Cardiac fibroblast (primary cell): ENCODE results near the gene RIPOR1.
A peak's percentile ranks its signal among the peaks of the same experiment; 100 is the strongest.

ENCODE experiments used
- DNase-seq, 2 donors: peaks; one replicate each; pipeline versions ENCODE4 v3.0.0 to v3.0.0-alpha.2; 2010; ENCODE audit warnings: low read depth in 2 of 2
- H3K4me3 ChIP-seq, 2 donors: replicated peaks in 1 of 2; 1 replicate in 1 of 2; 2 replicates in 1 of 2; pipeline ENCODE4 v1.5.1; 2011; ENCODE audit warnings: low read depth in 2 of 2, low read length in 2 of 2, mild to moderate bottlenecking in 2 of 2, moderate library complexity in 1 of 2
- TF ChIP-seq, protein P1 (sequence below): IDR thresholded peaks from one replicate; pipeline ENCODE4 v1.5.1; 2011; ENCODE audit warnings: low read depth, mild to moderate bottlenecking, low read length, inconsistent platforms

Gene RIPOR1

DNA sequence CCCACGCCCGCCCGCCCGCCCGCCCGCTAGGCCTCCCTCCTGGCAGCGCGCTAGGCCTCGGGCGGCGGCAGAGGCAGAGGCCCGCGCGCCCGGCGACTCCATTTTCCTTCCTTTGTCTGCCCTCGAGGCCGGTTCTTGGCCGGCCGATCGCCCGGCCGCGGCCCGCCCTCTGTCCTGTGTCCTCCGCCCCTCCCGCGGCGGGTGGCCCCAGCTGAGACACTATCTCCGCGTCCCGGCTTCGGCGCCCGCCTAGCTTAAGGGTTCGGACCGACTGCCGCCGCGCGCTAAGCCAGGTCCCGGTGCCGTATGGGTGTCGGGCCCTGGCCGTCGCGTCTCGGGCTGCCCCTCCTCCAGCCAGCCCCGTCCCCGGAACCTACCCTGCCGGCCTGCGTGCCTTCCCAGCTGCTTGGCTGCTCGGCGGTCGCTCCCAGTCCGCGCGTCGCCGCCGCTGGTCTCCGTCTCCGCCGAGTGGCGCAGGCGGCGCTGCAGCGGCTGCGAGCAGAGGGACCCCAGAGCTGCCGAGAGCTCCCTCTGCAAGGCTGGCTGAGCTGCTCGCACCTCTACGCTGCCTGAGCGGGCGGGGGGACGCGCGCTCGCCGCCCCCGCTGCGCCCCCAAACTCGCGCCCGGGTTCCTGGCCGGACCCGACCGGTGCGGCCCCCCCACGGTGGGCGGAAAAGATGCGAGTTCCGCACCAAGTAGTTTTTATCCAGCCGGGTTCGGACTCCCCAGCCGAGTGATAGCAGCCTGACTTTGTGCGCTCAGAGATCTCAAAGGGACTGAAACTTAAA is 34.5 kb downstream of the RIPOR1 start:
- peak; percentile 51 to 59 for DNase-seq
- TF ChIP-seq, protein P1, sequence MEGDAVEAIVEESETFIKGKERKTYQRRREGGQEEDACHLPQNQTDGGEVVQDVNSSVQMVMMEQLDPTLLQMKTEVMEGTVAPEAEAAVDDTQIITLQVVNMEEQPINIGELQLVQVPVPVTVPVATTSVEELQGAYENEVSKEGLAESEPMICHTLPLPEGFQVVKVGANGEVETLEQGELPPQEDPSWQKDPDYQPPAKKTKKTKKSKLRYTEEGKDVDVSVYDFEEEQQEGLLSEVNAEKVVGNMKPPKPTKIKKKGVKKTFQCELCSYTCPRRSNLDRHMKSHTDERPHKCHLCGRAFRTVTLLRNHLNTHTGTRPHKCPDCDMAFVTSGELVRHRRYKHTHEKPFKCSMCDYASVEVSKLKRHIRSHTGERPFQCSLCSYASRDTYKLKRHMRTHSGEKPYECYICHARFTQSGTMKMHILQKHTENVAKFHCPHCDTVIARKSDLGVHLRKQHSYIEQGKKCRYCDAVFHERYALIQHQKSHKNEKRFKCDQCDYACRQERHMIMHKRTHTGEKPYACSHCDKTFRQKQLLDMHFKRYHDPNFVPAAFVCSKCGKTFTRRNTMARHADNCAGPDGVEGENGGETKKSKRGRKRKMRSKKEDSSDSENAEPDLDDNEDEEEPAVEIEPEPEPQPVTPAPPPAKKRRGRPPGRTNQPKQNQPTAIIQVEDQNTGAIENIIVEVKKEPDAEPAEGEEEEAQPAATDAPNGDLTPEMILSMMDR = no peak
- peak overlapping the region; percentile 71 to 93 for H3K4me3 ChIP-seq

DNA sequence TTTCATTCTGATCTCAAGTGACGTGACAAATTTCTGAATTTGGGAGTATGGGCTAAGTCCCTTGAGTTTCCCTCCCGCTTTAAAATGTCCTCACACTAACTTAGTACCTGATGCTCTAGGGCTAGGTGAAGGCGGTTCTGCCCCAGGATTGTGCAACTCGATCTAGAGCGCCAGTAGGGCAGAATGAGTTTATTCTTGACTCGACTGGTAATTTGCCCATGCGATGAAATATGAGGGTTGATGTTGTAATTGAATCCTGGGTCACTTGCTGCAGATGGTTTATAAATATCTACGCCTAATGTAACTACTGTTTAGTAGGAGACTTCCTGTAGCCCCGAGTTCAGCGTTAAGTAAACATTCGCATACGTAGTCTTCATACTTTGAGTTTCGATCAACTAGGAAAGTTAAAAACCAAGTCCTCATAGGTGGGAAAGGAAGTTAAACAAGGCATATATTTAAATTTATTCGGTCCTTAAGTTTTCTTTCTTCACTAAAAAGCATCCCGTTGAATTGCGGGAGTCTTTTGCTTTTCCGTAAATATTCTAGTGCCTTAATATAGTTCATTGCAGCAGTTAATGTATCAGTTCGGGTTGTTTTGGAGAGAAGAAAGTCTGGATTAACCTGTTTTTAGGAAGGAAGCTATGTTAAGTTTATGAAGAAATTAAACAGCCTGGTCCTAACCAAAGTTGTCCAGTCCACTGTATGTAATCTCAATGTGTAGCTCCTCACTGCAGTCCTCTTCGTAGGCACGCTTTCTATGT is 35.3 kb downstream of the RIPOR1 start:
- DNase-seq = peak; percentile 78 to 82
- H3K4me3 ChIP-seq = peak overlapping the region; percentile 71 to 93
- TF ChIP-seq, protein P1 = no peak

DNA sequence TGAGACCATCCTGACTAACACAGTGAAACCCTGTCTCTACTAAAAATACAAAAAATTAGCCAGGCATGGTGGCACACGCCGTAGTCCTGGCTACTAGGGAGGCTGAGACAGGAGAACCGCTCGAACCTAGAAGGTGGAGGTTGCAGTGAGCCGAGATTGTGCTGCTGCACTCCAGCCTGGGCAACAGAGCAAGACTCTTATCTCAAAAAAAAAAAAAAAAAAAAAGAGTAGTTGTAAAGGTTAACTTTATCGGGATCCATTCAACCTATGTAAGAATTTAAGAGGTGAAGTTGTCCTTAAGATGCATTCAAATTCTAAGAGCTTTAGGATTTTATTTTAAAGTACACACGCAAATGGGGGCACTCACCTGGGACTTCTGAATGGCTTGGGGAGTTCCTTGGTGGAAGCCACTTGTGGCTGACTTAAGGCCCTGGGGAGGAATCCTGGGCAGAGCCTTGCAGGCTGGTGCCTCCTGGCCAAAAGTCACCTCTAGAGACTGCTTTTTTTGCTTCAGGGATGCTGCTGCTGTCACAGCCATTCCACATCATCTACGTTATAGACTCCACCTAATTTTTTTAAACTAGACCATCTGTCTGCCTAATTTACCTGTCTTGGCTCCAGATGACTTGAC is 37.0 kb downstream of the RIPOR1 start:
- no peak overlapping the region for H3K4me3 ChIP-seq
- no peak for DNase-seq
- TF ChIP-seq, protein P1 = no peak

DNA sequence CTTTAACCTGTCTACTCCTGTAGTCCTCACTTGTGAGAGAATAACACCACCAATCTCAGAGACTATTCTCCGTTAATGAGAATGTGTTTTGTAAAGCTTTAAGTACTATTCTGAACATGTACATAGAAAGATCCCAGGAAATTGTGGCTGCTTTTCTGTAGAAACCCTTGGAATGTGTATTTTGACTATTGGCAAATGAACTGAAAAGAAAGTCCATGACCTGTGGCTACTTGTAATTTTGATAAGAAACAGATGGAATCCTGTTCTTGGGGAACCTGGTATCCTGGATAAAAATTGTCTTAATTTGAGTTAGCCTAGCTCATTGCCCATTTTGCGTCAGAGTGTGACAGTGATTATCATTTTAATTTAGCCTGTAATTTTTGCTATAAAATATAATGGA is 42.8 kb downstream of the RIPOR1 start:
- TF ChIP-seq, protein P1 = no peak
- peak in 1 of 2 donors; percentile 47 for DNase-seq
- no peak overlapping the region for H3K4me3 ChIP-seq

DNA sequence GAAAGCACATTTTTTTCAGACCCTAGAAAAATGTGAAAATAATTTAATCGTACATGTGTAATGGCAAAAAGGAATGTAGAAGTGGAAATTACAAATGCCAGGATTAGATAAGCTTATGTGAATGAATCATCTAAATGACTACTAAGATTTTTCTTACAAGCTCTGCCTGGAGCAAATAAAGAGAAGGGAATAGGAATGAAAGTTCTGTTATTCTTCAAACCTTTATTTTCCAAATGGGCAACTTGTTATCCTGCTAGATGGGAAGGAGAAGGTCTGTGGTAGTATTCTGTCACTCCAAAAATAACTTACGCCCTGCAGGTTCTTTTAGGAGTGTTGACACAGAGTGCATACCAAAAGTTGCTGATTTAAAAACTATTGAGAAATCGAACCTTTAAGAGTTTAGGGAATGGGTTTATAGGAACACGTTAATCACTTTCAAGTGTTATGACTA is 43.4 kb downstream of the RIPOR1 start:
- no peak overlapping the region for H3K4me3 ChIP-seq
- TF ChIP-seq, protein P1 = no peak
- peak; percentile 52 to 71 for DNase-seq

DNA sequence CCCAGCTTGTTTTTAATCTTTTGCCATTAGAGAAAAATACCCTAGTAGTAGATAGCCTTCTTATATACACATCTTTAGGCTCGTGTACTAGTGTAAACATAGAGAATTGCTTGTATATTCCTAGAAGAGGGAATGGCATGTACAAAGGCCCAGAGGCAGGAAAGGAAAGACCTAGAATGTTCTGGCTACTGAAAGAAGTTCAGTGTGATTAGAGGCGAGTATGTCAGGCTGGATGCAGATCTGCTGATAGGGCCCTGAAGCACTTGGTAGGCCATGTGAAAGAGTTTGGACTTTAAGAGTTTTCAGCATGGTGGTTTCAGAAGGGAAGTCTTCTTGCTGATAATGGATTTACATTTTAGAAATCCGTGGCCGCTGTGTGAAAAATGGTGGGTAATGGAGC is 51.1 kb downstream of the RIPOR1 start:
- TF ChIP-seq, protein P1 = no peak
- DNase-seq = no peak
- H3K4me3 ChIP-seq = no peak overlapping the region
